ENCODE measurements around the gene C1QTNF5. TPM values are rescaled to one million over a fixed set of nuclear protein-coding genes. Genes with fewer than 3 reads are reported as not detected.

C1QTNF5 gene, protein sequence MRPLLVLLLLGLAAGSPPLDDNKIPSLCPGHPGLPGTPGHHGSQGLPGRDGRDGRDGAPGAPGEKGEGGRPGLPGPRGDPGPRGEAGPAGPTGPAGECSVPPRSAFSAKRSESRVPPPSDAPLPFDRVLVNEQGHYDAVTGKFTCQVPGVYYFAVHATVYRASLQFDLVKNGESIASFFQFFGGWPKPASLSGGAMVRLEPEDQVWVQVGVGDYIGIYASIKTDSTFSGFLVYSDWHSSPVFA
- 0.90 and 3.4 TPM in 2 replicates for total RNA-seq (ENCODE audit: low replicate concordance)

DNA sequence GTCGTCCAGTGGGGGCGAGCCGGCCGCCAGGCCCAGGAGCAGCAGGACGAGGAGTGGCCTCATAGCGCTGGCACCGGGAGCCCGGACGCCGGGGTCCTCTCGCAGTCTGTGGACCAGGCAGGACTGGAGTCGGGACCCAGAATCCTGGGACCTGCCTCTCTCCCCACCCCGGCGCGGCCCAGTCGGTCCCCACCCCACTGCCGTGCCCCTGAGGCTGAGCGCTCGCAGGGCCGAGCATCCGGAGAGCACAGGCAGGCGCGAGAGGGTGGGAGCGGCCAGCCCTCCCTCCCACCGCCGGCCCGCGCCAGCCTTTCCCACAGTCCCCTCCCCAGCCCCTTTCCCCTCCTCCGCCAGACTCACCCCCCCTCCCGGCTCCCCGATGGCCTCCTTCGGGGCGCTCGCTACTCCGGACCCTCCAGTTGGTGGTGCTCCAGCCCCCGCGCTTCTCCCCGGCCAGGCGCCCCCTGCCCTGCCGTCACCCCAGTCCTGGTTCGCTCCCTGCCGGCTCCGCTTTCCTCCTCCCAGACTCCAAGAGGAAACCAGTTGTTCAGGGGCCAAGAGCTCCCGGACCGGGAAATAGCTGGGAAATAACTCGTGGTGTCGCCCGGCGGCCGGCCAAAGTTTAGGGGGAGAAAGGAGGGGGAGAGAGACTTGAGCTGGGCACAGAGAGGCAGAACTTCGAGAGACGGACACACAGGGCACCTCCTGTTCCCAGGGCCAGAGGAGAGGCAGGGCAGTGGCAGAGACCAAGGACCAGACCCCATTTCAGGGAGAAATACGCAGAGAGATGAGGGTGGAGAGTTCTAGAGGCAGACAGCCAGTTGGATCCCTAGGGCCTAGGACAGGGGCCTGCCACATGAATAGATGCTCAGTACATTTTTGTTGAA lies at the start of gene C1QTNF5:
Gene C1QTNF5, minus strand, starts transcription at position 549 of the 887 bp plus-strand sequence. Its CDS starts 486 bp downstream, at position 63.
- no peaks in the 10 kb centered on the region for H3K36me3 ChIP-seq
- H3K79me2 ChIP-seq (ENCODE audit: low read depth) = peaks cover 23% of the 10 kb centered on the region
- no peak within 1 kb of the TSS for H3K27ac ChIP-seq
- no peak within 1 kb of the TSS for H3K9ac ChIP-seq
- H3K4me2 ChIP-seq = peak within 1 kb of the TSS; percentile 99
- no peaks in the 10 kb centered on the region for H3K9me3 ChIP-seq (ENCODE audit: low read depth)
- peaks cover 41% of the 10 kb centered on the region for H3F3A ChIP-seq (ENCODE audit: low read depth)
- Mint-ChIP-seq H3K27me3 (ENCODE audit: insufficient read depth, low read depth) (peaks cover 20% of the 10 kb centered on the region), H3K9me3 (no peaks in the 10 kb centered on the region), H3K27ac (no peak within 1 kb of the TSS), H3K4me3 (peak within 1 kb of the TSS; percentile 79), H3K36me3 (peaks cover 5% of the 10 kb centered on the region), H3K4me1 (peaks cover 49% of the 10 kb centered on the region)
- peaks cover 50% of the 10 kb centered on the region for H3K27me3 ChIP-seq
- peak within 1 kb of the TSS; percentile 77 for H3K4me3 ChIP-seq
- peak within 1 kb of the TSS; percentile 97 for H2AFZ ChIP-seq (replicated peaks)
- peaks cover 45% of the 10 kb centered on the region for H3K4me1 ChIP-seq
- peak; percentile 66 for DNase-seq (ENCODE audit: low spot score)
- TF ChIP-seq, protein P1, sequence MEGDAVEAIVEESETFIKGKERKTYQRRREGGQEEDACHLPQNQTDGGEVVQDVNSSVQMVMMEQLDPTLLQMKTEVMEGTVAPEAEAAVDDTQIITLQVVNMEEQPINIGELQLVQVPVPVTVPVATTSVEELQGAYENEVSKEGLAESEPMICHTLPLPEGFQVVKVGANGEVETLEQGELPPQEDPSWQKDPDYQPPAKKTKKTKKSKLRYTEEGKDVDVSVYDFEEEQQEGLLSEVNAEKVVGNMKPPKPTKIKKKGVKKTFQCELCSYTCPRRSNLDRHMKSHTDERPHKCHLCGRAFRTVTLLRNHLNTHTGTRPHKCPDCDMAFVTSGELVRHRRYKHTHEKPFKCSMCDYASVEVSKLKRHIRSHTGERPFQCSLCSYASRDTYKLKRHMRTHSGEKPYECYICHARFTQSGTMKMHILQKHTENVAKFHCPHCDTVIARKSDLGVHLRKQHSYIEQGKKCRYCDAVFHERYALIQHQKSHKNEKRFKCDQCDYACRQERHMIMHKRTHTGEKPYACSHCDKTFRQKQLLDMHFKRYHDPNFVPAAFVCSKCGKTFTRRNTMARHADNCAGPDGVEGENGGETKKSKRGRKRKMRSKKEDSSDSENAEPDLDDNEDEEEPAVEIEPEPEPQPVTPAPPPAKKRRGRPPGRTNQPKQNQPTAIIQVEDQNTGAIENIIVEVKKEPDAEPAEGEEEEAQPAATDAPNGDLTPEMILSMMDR (IDR thresholded peaks at IDR 0.05) = no peak
- peak; percentile 22 for TF ChIP-seq EZH2phosphoT487 (IDR thresholded peaks at IDR 0.05)
- no peak for TF ChIP-seq EZH2 (IDR thresholded peaks at IDR 0.05)
- peaks cover 12% of the 10 kb centered on the region for H4K20me1 ChIP-seq (ENCODE audit: low read depth)

DNA sequence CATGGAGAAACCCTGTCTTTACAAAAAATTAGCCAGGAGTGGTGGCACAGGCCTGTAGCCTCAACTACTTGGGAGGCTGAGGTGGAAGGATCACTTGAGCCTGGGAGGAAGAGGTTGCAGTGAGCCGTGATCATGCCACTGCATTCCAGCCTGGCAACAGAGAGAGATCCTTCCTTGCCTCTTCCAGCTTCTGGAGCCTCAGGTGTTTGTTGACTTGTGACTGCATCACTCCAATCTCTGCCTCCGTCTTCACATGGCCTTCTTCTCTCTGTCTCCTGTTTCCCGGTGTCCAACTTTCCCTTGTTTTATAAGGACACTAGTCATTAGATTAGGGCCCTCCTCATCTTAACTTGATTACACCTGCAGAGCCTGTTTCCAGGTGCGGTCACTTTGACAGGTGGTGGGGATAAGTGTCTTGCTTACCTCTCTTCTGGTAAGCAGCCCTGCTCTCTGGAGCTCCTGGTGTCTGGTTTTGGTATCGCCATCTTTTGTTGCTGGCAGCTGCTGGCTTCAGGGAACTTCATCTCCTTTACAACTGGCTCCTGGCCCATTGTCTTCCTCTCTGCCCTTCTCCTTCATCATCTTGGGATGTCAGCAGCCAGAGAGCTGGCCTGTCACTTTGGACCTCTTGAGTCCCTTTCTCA lies 49.0 kb upstream of the C1QTNF5 start:
- peak; percentile 63 for DNase-seq (ENCODE audit: low spot score)
- Histone ChIP-seq H3K36me3 (no peaks in the 10 kb centered on the region), H3K4me2 (no peak overlapping the region), H3F3A (ENCODE audit: low read depth) (no peaks in the 10 kb centered on the region), H3K9me3 (ENCODE audit: low read depth) (no peaks in the 10 kb centered on the region), H3K27me3 (no peaks in the 10 kb centered on the region), H3K4me1 (no peaks in the 10 kb centered on the region), H3K27ac (no peak overlapping the region), H2AFZ (replicated peaks) (no peak overlapping the region), H4K20me1 (ENCODE audit: low read depth) (no peaks in the 10 kb centered on the region), H3K79me2 (ENCODE audit: low read depth) (no peaks in the 10 kb centered on the region), H3K9ac (no peak overlapping the region), H3K4me3 (no peak overlapping the region)
- Mint-ChIP-seq H3K9me3 (no peaks in the 10 kb centered on the region), H3K36me3 (no peaks in the 10 kb centered on the region), H3K27ac (peak overlapping the region; percentile 48), H3K27me3 (ENCODE audit: insufficient read depth, low read depth) (peaks cover 4% of the 10 kb centered on the region), H3K4me1 (no peaks in the 10 kb centered on the region), H3K4me3 (no peak overlapping the region)
- TF ChIP-seq, protein P1 (IDR thresholded peaks at IDR 0.05) = peak; percentile 56
- no peak for TF ChIP-seq EZH2phosphoT487 (IDR thresholded peaks at IDR 0.05)

DNA sequence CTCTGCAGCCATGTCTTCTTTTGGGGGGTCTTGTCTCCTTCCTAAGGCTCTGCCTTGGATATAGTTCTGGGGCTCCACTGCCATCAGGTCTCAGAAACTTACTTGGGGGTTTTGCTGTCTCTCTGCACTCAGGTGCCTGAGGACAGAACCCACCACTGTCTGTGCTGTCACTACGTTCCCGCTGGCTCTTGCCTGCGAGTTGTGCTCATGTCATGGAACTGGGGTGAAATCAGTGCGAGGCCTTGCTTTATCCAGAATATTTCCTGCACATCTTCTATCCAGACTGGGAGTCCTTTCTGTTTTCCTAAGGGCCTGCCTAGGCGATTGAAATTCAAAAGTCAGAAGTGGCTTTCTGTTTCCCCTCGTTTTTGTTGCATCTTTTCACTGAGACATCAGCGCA lies 47.4 kb upstream of the C1QTNF5 start:
- TF ChIP-seq, protein P1 (IDR thresholded peaks at IDR 0.05) = no peak
- TF ChIP-seq EZH2phosphoT487 (IDR thresholded peaks at IDR 0.05) (no peak), EZH2 (IDR thresholded peaks at IDR 0.05) (no peak)
- no peak overlapping the region for H3K9ac ChIP-seq
- Mint-ChIP-seq H3K27me3 (ENCODE audit: insufficient read depth, low read depth) (peaks cover 4% of the 10 kb centered on the region), H3K4me3 (no peak overlapping the region), H3K36me3 (no peaks in the 10 kb centered on the region), H3K9me3 (no peaks in the 10 kb centered on the region), H3K4me1 (no peaks in the 10 kb centered on the region), H3K27ac (no peak overlapping the region)
- no peaks in the 10 kb centered on the region for H4K20me1 ChIP-seq (ENCODE audit: low read depth)
- no peak overlapping the region for H3K4me2 ChIP-seq
- no peak for DNase-seq (ENCODE audit: low spot score)
- no peak overlapping the region for H2AFZ ChIP-seq (replicated peaks)
- peaks cover 11% of the 10 kb centered on the region for H3K27me3 ChIP-seq
- H3K27ac ChIP-seq = no peak overlapping the region
- H3K9me3 ChIP-seq (ENCODE audit: low read depth) = no peaks in the 10 kb centered on the region
- H3F3A ChIP-seq (ENCODE audit: low read depth) = no peaks in the 10 kb centered on the region
- H3K79me2 ChIP-seq (ENCODE audit: low read depth) = no peaks in the 10 kb centered on the region
- no peaks in the 10 kb centered on the region for H3K36me3 ChIP-seq
- H3K4me1 ChIP-seq = no peaks in the 10 kb centered on the region
- H3K4me3 ChIP-seq = no peak overlapping the region
